GM12891 (cell line): Measurements from ENCODE around the gene LRRC66.
A peak's percentile ranks its signal among the peaks of the same experiment; 100 is the strongest.

Experiments
- DNase-seq: peaks from one replicate; pipeline ENCODE4 v3.0.0; 2011; ENCODE audit warnings: low spot score; ENCODE audit not compliant: insufficient read length
- FAIRE-seq: peaks from 2 replicates; lab custom pipeline; 2011; peaks lifted over from hg19 to GRCh38; lab: Jason Lieb, UNC
- PAX5 ChIP-seq: IDR thresholded peaks from 2 replicates; pipeline ENCODE4 v1.6.1; 2011; ENCODE audit warnings: low read length, moderate library complexity, mild to moderate bottlenecking; ENCODE audit not compliant: insufficient read depth, severe bottlenecking
- POLR2A ChIP-seq: IDR thresholded peaks from 2 replicates; pipeline ENCODE4 v1.6.1; 2011; ENCODE audit warnings: low read depth, low read length, control low read depth
- POLR2AphosphoS5 ChIP-seq: IDR thresholded peaks from 2 replicates; pipeline ENCODE4 v1.6.1; 2011; ENCODE audit warnings: low read depth, low read length, control low read depth
- POU2F2 ChIP-seq: IDR thresholded peaks from 2 replicates; pipeline ENCODE4 v1.6.1; 2011; ENCODE audit warnings: low read depth, mild to moderate bottlenecking, control low read depth, low read length, moderate library complexity
- SPI1 ChIP-seq: IDR thresholded peaks from 2 replicates; pipeline ENCODE4 v1.6.1; 2011; ENCODE audit warnings: low read depth, low read length, control low read depth
- TAF1 ChIP-seq: IDR thresholded peaks from 2 replicates; pipeline ENCODE4 v1.6.1; 2011; ENCODE audit warnings: low read depth, low read length, control low read depth

The LRRC66 gene

DNA sequence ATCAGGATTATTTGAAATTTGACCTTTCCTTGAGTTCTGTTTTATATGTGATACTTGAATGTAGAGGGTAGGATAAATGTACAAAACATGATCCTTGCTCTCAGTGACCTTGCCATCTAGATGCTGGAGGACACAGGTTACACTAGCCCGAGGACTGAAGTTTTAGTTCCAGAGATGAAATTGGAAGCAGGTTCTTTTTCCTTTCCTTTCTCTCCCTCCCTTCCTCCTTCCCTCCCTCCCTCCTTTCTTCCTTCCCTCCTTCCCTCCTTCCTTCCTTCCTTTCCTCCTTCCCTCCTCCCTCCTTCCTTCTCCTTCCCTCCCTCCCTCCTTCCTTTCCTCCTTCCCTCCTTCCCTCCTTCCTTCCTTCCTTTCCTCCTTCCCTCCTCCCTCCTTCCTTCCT, 54.3 kb downstream of the LRRC66 start:
- no peak for DNase-seq
- FAIRE-seq: no peak
- no peak for TF ChIP-seq PAX5
- TF ChIP-seq POLR2AphosphoS5: no peak
- TF ChIP-seq SPI1: no peak
- no peak for TF ChIP-seq POLR2A
- no peak for TF ChIP-seq POU2F2
- no peak for TF ChIP-seq TAF1

DNA sequence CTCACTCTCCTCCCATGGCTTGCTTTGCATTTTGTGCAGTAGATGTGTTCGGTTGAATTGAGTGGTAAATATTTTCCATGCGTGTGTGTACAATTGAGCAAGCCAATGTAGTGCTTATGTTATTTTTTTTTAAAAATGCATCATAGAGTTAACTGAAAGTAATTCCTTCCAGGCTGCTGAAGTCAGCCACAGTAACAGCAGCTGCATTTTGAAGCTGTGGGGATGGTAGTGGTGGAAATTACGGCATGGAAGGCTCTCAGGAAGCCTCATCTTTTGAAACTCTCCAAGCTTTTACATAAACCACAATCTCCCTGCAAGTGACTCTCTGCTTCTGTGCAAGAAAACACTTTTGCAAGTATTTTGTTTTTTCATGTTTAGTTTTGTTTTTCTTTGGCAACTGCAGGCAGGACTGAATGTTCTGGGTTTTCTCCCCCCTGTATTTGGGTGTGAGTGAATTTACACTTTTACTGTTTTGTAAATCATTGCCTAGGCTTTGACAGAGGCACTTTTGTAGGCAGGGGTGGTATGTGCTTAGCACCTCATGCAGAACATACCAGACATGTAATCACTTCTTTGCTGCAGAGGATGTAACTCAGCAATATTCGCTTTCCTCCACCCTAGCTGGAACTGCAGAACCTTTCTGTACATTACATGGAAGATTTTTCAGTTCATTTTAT, 56.2 kb downstream of the LRRC66 start:
- FAIRE-seq: no peak
- no peak for DNase-seq
- TF ChIP-seq POU2F2 (no peak), SPI1 (no peak), POLR2AphosphoS5 (no peak), POLR2A (no peak), TAF1 (no peak), PAX5 (no peak)

DNA sequence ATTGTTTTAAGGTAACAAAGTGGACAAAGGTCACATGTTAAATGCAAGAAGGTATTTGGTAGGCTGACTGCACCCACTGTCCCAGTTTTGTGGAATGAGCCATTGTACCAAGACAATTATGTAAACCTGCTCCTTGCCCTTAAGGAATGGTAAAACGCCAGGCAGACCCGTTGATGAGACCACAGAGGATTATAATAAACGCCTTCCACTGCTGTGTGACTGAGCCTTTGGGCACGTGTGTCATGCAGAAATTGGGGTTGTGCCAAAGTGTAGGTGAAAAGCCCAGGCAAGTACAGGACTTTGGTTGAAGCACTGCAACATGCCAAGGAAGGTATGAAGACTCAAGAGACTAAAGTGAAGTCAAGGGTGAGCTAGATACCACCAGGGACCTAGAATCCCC, 59.7 kb downstream of the LRRC66 start:
- no peak for DNase-seq

DNA sequence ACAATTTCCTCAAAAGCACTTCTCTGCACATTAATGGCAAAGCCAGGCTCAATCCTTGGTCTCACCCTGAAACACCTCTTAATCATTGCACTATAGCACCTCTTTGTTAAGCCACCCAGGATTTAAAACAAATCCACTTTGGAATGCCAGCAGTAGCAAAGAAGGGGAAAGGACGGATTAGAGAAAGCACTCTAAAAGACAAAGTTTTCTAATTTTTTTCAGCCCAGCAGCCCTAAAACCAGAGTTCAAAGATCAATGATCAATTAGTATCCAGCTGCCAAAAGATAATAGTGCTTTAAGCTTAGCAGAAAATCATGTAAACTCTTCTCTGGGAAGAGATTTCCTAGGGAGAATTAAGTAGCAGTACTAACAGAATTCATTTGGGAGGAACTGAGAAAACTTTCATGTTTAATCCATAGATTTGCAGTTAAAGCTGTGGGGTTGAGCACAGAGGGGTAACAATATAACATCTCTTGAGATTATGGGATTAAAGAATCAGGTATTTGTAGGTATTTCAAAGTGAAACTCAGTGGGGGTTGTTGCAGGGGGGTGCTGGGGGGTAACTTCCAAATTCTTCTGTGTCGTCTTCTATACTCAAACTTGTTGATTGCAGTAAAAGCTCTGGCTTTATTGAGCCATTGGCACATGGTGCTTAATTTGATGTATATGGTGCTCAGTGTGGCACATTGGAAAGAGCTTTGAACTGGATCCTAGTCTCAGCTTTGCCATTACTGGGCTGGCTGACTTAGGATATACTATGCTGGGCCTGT, 61.8 kb downstream of the LRRC66 start:
- no peak for FAIRE-seq

More for the DNA sequence above, 59.7 kb downstream of the LRRC66 start:
- TF ChIP-seq POU2F2 (no peak), SPI1 (no peak), TAF1 (no peak), POLR2A (no peak), PAX5 (no peak), POLR2AphosphoS5 (no peak)
- FAIRE-seq: peak; percentile 31

More for the DNA sequence above, 61.8 kb downstream of the LRRC66 start:
- no peak for DNase-seq
- TF ChIP-seq PAX5 (no peak), POLR2AphosphoS5 (no peak), POLR2A (no peak), POU2F2 (no peak), SPI1 (no peak), TAF1 (no peak)
